DND-41 (cell line): ENCODE results near the gene NIPSNAP3A.

Experiments
- EZH2 ChIP-seq: IDR thresholded peaks from 3 replicates; pipeline ENCODE4 v1.6.1; 2012; ENCODE audit warnings: borderline replicate concordance, low read depth, mild to moderate bottlenecking, moderate library complexity, low read length, inconsistent platforms; ENCODE audit not compliant: severe bottlenecking
- TF ChIP-seq, protein P1 (sequence below): IDR thresholded peaks from 2 replicates; pipeline ENCODE4 v1.5.1; 2012; ENCODE audit warnings: borderline replicate concordance, low read length, moderate library complexity, mild to moderate bottlenecking; ENCODE audit not compliant: poor library complexity, severe bottlenecking; ENCODE audit errors: extremely low read depth

GRCh38 chr9:104746285-104746684 lies 1.2 kb upstream of the NIPSNAP3A start:
- no peak for TF ChIP-seq EZH2
- TF ChIP-seq, protein P1, sequence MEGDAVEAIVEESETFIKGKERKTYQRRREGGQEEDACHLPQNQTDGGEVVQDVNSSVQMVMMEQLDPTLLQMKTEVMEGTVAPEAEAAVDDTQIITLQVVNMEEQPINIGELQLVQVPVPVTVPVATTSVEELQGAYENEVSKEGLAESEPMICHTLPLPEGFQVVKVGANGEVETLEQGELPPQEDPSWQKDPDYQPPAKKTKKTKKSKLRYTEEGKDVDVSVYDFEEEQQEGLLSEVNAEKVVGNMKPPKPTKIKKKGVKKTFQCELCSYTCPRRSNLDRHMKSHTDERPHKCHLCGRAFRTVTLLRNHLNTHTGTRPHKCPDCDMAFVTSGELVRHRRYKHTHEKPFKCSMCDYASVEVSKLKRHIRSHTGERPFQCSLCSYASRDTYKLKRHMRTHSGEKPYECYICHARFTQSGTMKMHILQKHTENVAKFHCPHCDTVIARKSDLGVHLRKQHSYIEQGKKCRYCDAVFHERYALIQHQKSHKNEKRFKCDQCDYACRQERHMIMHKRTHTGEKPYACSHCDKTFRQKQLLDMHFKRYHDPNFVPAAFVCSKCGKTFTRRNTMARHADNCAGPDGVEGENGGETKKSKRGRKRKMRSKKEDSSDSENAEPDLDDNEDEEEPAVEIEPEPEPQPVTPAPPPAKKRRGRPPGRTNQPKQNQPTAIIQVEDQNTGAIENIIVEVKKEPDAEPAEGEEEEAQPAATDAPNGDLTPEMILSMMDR = no peak
